Cerebellar cortex (tissue), 1 donor: ENCODE data around the gene YPEL2.
A peak's percentile ranks its signal among the peaks of the same experiment; 100 is the strongest.

Experiments used
- DNase-seq: peaks from one replicate; pipeline ENCODE4 v3.0.0-alpha.2; 2015; ENCODE audit warnings: low spot score

The YPEL2 gene

DNA sequence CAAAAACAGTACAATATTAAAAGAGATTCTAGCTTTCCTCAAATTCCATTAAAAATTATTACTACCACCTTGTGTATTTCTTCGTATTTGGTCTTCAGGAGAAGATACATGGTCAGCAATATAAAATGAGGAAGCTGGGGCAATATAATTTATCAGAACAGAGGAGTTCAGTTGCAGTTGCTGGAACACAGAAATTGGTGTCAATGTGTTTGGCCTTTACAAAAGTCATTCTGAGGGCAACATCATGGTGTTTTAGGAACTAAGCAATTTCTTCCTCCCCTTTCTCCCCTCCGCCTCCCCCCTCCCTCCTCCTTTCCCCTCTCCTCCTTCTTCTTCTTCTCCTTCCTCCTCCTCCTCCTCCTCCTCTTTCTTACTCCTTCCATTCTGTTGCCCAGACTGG, 102.1 kb downstream of the YPEL2 start:
- no peak for DNase-seq

- DNase-seq, result no peak
Observed at GRCh38 chr17:59434429-59434828, 103.0 kb downstream of the YPEL2 start.

GRCh38 chr17:59435238-59435637, 103.8 kb downstream of the YPEL2 start:
- DNase-seq, result no peak

DNA sequence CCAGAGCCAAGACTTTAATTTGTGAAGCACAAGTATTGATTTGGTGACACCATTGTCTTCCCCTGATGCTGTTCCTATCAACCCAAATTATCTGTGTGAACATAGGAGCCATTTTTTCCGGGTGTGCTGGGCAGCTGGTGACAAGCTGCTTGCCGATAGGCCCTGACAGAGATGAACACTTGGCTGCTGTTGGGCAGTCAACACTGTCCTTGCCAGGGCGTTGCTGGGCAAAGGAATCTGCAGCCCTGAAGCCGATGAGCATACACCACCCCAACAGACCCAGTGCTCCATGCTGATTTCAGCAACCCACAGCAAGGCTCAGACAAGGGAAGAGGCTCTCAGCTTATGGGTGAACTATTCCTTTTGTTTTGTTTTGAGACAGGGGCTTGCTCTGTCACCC, 105.4 kb downstream of the YPEL2 start:
- no peak for DNase-seq

DNA sequence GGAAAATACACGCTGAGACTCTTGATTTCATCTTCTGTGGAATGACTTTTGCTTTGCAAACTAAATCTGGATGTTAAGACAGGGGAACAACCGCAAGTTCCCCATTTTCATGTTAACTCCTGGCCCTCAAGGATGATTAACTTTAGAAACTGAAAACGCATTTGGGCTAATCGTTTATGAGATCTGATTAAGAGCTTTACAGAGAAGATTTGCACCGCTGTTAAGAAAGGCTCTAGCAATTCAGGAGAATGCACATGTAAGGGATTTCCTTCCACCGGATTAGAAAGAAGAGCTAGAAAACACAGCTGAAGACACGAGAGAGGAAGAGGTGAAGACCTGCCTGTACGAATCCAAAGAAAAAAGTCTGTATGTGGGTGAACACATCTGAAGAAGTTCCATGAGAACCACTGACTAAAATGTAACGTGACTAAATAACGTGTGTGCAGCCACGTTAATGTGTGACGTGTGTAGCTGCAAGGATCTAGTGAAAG, 106.4 kb downstream of the YPEL2 start:
- no peak for DNase-seq

DNA sequence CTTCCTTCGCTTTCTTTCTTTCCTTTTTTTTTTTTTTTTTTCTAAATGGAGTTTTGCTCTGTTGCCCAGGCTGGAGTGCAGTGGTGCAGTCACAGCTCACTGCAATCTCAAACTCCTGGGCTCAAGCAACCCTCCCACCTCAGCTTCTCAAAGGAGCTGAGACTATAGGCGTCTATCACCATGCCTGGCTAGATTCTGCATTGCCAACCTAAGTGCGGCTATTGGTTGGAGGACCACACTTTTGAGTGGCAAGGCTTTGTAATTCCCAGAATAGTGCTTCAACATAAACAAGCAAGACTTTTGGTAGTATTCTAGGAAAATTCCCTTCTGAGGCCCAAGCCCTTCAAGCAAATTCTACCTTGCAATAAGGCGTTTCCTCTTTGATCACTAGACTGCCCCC, 107.8 kb downstream of the YPEL2 start:
- no peak for DNase-seq

- no peak for DNase-seq
Observed at GRCh38 chr17:59439741-59440211, 108.3 kb downstream of the YPEL2 start.

DNA sequence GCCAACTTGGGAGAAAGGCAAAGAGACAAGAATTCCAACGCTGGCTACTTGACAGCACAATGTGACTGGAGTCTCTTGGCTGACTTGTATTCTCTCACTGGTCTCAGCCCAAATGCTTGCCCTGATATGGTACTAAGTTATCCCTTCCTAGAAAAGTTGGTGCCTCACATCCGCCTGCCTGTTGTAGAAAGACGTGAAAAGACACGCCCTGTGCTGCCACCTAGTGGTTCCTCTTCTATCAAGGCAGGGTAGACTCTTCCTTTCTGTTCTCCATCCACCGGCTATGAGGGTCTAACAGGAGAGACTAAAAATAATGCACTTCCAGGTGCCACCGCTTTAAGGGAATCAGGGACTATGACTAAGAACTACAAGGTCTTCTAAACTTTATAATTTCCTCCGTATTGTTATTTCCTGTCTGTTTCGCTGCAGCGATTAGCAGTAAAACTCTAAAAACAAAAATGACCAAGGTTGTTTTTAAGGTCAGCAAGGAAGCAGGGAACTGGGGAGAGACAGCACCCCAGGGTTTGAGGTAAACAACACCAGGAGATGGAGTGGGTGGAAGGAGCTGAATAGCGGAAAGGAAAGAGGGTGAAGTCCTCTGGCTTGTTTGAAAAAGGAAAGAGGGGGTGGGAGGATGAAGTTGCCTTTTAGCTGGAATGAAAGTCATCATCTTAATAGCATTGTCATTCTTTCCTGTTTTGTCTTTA, 109.5 kb downstream of the YPEL2 start:
- peak; percentile 96 for DNase-seq

DNA sequence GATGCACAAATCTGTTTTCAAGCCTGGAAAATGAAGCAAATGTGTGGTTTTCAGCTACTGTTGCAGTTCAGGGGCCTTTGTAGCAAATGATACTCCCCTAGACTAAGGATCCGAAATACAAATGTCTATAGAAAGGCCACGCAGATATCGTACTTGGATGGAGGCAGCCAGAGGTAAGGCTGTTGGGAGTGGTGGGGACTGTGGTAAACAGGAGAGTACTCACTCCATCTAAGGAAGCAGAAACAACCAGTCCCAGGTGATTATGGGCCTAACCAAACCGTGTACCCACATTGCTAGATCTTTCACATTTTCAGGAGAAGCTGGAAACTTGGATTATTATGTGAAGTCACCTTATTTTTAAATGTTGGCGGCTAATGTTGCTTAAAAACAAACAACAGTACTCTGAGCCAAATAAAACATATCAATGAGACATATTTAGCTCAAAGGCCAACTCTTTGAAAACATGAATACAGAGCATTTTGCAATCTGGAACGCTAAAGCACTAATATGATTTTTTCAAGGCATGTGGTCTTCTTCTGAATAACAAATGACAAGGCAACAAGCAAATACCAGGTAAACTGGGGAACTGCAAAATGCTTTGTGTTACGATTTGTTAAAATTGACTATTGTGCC, 110.1 kb downstream of the YPEL2 start:
- DNase-seq, result no peak

- no peak for DNase-seq
Observed at GRCh38 chr17:59443106-59443505, 111.7 kb downstream of the YPEL2 start.
